GM19397 (cell line): ENCODE data around the gene GOLGA8M.
"Not testable (repeated sequence)": the region's sequence is repeated elsewhere in the genome, so short reads cannot be mapped to it uniquely, and the experiment has no call there.

Experiments
- ATAC-seq: cut with Tn5 transposase; IDR thresholded peaks from one replicate; pipeline ENCODE4 v1.9.1; 2021; ENCODE audit warnings: mild to moderate bottlenecking, moderate library complexity; ENCODE audit not compliant: unreplicated experiment

The GOLGA8M gene, protein sequence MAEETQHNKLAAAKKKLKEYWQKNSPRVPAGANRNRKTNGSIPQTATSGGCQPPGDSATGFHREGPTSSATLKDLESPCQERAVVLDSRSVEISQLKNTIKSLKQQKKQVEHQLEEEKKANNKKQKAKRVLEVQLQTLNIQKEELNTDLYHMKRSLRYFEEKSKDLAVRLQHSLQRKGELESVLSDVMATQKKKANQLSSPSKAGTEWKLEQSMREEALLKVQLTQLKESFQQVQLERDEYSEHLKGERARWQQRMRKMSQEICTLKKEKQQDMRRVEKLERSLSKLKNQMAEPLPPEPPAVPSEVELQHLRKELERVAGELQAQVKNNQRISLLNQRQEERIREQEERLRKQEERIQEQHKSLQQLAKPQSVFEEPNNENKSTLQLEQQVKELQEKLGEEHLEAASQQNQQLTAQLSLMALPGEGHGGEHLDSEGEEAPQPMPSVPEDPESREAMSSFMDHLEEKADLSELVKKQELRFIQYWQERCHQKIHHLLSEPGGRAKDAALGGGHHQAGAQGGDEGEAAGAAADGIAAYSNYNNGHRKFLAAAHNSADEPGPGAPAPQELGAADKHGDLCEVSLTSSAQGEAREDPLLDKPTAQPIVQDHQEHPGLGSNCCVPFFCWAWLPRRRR

GRCh38 chr15:28712270-28712669 is at the start of gene GOLGA8M:
Gene GOLGA8M, minus strand, starts transcription at chr15:28712421. Its CDS starts 98 bp downstream, at chr15:28712323.
- not testable (repeated sequence) for ATAC-seq

GRCh38 chr15:28742890-28743289 is 30.7 kb upstream of the GOLGA8M start:
- ATAC-seq = not testable (repeated sequence)

DNA sequence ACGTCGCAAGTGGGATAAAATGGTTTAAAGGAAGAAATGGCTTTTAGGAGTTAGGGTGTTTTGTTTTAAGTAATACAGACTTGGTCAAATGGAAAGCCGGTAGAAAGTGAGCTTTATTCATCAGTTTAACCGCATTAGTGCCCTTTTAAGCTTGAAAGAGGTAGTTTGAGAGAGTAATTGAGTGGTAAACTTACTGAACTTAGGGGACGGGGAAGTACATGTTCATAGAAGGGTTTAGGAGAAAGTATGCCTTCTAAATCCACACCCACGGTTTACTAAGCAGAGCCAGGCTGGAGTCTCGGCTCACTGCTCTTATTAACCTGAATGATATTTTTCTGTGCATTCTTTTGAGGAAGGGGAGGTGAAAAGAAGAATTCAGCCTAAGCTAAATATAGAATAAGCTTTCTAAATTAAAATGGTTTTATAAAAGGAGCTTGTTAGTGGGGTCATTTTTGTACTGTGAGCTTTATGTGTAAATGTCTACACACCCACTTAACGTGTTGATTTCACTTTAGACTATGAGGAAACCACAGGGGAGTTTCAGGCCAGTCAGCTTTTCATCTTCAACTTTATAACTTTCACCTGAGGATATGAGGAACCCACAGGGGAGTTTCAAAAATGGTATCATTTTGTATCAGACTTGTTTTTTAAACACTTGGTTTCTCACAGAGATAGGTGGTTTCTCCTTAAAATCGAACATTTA is 26.5 kb upstream of the GOLGA8M start:
- not testable (repeated sequence) for ATAC-seq

- ATAC-seq = not testable (repeated sequence)
Observed at GRCh38 chr15:28738200-28738561, 26.0 kb upstream of the GOLGA8M start.

DNA sequence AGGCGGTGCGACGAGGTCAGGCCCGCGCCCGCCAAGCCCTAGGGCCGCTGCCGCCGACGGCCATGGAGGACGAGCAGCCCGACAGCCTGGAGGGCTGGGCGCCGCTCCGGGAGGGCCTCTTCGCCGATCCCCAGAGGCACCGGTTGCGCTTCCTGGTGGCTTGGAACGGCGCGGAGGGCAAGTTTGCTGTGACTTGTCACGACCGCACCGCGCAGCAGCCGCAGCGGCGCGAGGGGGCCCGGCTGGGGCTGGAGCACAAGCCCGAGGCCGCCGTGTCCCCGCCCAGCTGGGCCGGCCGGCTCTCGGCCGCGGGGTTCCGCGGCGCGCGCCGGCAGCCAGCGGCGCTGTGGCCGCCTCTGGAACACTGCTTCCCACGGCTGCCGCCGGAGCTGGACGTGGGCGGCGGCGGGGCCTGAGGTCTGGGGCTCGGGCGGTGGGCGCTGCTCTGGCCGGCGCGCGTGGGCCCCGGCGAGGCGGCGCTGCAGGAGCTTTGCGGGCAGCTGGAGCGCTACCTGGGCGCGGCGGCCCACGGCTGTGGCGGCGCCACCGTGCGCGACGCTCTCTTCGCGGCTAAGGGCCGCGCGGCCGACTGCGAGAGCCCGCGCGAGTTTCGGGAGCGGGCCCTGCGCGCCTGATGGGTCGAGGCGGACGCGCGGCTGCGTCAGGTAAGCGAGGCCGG is 25.4 kb upstream of the GOLGA8M start:
- peak; percentile 69 for ATAC-seq

DNA sequence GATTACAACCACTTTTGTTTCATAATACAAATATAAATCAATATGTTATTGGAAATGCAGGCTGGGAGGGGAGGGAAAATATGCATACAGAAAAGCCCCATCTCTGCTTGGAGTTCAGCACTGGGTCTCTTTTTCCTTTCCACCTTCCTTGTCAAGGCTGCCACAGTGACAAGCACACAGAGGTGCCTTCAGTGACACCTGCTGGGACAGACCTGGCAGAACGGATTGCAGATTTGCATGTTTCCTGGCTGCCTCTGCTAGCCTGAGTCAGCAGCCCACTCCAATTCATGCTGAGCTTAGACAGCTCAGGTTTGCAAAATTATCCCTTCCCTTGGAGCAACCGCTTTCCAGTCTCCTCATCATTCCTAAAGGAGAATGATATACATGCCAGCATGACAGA is 15.8 kb upstream of the GOLGA8M start:
- not testable (repeated sequence) for ATAC-seq

DNA sequence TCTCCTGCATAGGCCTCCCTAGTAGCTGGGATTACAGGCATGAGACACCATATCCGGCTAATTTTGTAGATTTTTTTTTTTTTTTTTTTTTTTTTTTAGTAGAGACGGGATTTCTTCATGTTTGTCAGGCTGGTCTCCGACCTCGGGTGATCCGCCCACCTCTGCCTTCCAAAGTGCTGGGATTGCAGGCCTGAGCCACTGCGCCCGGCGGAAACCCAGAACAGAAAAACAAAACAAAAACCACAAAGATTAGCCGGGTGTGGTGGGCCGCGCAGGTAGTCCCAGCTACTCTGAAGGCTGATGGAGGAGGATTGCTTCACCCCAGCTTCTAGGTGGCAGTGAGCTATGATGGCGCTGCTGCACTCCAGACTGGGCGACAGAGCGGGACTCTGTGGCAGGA is 14.8 kb upstream of the GOLGA8M start:
- ATAC-seq = not testable (repeated sequence)

- no peak for ATAC-seq
Observed at GRCh38 chr15:28726102-28726501, 13.9 kb upstream of the GOLGA8M start.

DNA sequence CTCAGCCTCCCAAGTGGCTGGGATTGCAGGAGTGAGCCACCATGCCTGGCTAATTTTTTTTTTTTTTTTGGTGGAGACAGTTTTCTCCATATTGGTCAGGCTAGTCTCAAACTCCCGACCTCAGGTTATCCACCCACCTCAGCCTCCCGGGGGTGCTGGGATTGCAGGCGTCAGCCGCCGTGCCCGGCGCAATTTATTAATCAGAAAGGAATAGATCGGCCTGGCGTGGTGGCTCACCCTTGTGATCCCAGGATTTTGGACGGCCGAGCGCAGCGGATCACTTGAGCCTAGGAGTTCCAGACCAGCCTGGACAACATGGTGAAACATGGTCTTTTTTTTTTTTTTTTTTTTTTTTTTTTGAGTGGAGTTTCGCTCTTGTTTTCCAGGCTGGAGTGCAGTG is 13.3 kb upstream of the GOLGA8M start:
- no peak for ATAC-seq

- not testable (repeated sequence) for ATAC-seq
Observed at GRCh38 chr15:28723986-28724385, 11.8 kb upstream of the GOLGA8M start.

- ATAC-seq = not testable (repeated sequence)
Observed at GRCh38 chr15:28719626-28720025, 7.4 kb upstream of the GOLGA8M start.

DNA sequence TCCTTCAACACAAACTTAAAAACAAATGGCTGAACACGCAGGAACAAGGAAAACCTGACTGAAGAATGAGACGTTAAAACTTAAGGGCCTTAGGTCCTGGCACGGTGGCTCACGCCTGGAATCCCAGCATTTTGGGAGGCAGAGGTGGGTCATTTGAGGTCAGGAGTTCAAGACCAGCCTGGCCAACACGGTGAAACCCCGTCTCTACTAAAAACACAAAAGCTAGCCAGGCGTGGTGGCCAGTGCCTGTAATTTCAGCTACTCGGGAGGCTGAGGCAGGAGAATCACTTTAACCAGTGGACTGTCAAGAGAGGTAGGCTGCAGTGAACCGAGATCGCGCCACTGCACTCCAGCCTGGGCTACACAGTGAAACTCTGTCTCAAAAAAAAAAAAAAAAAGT is 6.4 kb upstream of the GOLGA8M start:
- not testable (repeated sequence) for ATAC-seq

DNA sequence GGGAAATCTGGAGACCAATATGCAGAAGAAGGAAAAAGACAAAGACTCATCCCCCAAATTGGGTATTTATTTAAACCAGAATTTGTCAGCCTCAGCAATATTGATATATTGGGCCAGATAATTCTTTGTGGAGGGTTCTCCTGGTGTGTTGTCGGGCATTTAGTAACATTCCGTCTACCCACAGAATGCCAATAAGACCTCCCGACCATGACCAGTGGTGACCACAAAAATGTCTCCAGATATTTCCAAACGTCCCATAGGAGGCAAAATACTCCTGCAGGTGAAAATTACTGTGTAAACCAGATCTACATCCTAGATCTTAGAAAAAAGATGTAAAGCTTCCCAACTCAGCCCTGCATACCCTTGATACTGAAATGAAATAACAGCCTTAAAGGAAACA is 2.0 kb upstream of the GOLGA8M start:
- ATAC-seq = not testable (repeated sequence)

DNA sequence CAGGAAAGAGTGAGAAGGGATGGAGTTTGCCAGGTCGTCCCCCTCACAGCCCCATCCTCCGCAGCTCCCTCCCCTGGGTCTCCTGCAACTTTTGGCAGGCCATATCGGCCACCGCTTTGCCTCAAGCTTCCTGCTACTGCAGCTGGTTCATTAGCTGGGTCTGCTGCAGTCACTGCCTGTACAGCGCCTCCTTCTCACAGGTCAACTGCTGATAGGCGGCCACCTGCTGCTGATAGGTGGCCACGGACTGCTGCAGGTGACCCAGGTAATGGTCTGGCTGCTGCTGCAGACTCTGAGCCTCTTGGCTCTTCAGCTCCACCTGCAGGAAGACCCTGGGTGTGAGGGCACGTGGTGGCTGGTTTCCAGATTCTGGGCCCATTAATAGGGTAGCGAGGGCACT is 8.3 kb downstream of the GOLGA8M start:
- not testable (repeated sequence) for ATAC-seq

DNA sequence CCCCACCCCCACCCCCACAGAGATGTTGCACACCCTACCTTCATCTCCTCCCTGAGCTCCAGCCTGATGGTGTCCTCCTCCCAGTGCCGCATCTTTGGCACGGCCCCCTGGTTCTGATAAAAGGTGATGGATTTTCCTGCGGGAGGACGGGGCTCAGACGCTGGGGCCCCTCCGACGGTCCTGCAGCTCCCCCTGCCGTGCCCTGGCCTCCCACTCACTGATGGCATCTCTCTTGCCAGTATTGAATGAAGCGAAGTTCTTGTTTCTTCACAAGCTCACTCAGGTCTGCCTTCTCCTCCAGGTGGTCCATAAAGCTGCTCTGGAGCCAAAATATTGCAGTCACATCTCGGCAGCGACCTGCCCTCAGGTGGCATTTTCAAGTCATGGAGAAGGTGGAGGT is 9.8 kb downstream of the GOLGA8M start:
- not testable (repeated sequence) for ATAC-seq

GRCh38 chr15:28694006-28694751 is 18.0 kb downstream of the GOLGA8M start:
- not testable (repeated sequence) for ATAC-seq

- ATAC-seq = not testable (repeated sequence)
Observed at GRCh38 chr15:28693021-28693420, 19.2 kb downstream of the GOLGA8M start.

DNA sequence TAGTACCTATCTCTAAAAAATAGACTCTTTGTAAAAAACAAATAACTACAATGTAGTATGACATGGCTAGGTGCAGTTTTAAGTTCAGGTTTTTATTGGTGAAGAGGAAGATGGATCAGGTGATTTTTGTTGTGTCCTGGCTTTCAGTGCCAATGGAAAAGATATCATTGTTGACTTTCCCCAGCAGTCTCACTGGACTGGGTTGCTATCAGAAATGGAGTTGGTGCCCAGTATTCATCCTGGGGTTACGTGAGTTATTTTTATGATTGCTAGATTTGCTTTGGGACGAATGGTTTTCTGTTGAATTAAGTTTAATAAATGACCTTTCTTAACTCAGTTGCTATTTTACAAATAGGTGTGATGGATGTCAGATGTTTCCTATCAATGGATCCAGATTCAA is 38.7 kb downstream of the GOLGA8M start:
- not testable (repeated sequence) for ATAC-seq

DNA sequence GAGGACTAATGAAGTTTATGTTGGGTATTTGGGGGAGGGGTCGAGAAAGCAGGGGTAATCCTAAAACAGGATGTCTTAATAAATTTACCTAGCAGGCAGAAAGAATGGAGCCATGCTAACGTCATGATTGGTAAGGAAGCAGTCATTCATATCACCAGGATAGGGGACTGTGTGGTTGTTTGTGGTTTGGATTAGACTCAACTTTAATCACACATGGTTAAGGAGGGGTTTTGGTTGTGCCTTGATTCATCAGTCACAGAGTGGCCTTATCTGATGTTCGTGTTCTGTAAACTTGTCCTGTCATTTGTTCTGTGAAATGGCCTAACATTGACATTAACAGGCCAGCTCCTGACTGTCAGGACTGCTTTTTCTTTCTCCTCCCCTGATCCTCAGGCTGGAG is 40.1 kb downstream of the GOLGA8M start:
- ATAC-seq = not testable (repeated sequence)

DNA sequence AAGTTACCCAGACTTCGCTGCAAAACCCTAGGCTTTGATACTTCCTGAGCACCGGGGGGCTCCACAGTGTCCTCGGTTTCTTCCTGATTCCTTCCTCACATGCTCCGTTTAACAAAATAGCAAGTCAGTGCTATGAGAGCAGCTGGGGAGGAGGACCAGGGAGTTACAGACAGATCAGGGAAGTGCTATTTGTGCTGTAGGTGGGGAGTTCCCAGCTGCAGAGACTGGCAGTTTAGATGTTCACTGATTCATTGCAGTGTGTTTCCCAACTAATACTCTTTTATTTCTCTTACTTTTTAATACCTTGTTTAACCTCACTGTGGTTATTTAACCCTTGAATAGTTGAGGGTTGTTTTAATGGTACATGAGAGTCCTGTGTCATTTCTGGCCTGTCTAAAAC is 45.8 kb downstream of the GOLGA8M start:
- not testable (repeated sequence) for ATAC-seq
